Prostate gland (tissue), 2 donors: ENCODE results near the gene VRK3. TPM values are rescaled to one million over a fixed set of nuclear protein-coding genes. Genes with fewer than 3 reads are reported as not detected.
"Not testable (repeated sequence)": the region's sequence is repeated elsewhere in the genome, so short reads cannot be mapped to it uniquely, and the experiment has no call there.

Experiments used
- DNase-seq: peaks from one replicate; pipeline ENCODE4 v3.0.0-alpha.2; 2019; ENCODE audit warnings: low spot score
- H3K27ac ChIP-seq, 2 donors: fragments of 200-600 bp; sonication (generic); 2 replicates each; pipeline ENCODE4 v1.5.1; 2017 to 2019
- H3K27me3 ChIP-seq: fragments of 200-600 bp; sonication (generic); replicated peaks from 2 replicates; pipeline ENCODE4 v1.5.1; 2019; ENCODE audit not compliant: insufficient read depth
- H3K36me3 ChIP-seq, 2 donors: fragments of 200-600 bp; sonication (generic); 1 replicate in 1 of 2; 2 replicates in 1 of 2; pipeline versions ENCODE4 v1.5.1 to v1.8.1; 2017 to 2019
- H3K4me1 ChIP-seq: fragments of 200-600 bp; sonication (generic); replicated peaks from 2 replicates; pipeline ENCODE4 v1.5.1; 2019
- H3K4me3 ChIP-seq, 2 donors: fragments of 200-600 bp; sonication (generic); 2 replicates each; pipeline ENCODE4 v1.5.1; 2017 to 2019
- H3K9me3 ChIP-seq: fragments of 200-600 bp; sonication (generic); 2 replicates; pipeline ENCODE4 v1.5.1; 2017
- CTCF ChIP-seq, 4 experiments: fragments of 200-600 bp in 2 of 4; fragments of 450-650 bp in 2 of 4; sonication (generic) in 2 of 4; IDR thresholded peaks; 1 replicate in 3 of 4; 2 replicates in 1 of 4; pipeline ENCODE4 v1.5.1; 2016 to 2019; ENCODE audit warnings: antibody characterized with exemption in 4 of 4, mild to moderate bottlenecking in 2 of 4, moderate library complexity in 2 of 4
- POLR2A ChIP-seq: fragments of 450-650 bp; IDR thresholded peaks from one replicate; pipeline ENCODE4 v1.6.1; 2016; ENCODE audit warnings: antibody characterized with exemption, mild to moderate bottlenecking
- POLR2AphosphoS5 ChIP-seq: sonication (generic); formaldehyde crosslinking; IDR thresholded peaks from one replicate; pipeline ENCODE4 v1.6.1; 2017; ENCODE audit warnings: antibody characterized with exemption
- WGBS: methylation state at CpG from one replicate; pipeline ENCODE4 v1.1.5; 2018; 5-methylcytosine and 5-hydroxymethylcytosine counted together
- intact Hi-C: fragments of 100-400 bp; cut with DNase I; formaldehyde crosslinking; loops from one replicate; pipeline ENCODE4 v1.14.2; 2022
- total RNA-seq, 2 donors: library from RNA; depleted of rRNA; stranded (reverse); fragments of >200 nt; gene quantifications; one replicate each; pipeline ENCODE4 v1.1.0, GENCODE V29; 2016

Gene VRK3
- total RNA-seq, 2 donors from 2014 or later: 47.8 to 76.5 TPM

- intact Hi-C loops: no loop called here
- H3K4me3 ChIP-seq: no peak overlapping the region
- DNase-seq: no peak
- no peaks in the 10 kb centered on the region for H3K4me1 ChIP-seq
- H3K27me3 ChIP-seq: no peaks in the 10 kb centered on the region
- no peaks in the 10 kb centered on the region for H3K36me3 ChIP-seq
- H3K27ac ChIP-seq: no peak overlapping the region
- TF ChIP-seq POLR2AphosphoS5 (no peak), CTCF (IDR thresholded peaks at IDR 0.05) (no peak), POLR2A (no peak)
- H3K9me3 ChIP-seq: no peaks in the 10 kb centered on the region
- 92% methylated on average over 15 of the region's 15 CpGs for WGBS
Measured at GRCh38 chr19:50060107-50060506, 34.9 kb upstream of the VRK3 start.

- Histone ChIP-seq H3K27ac (no peak overlapping the region), H3K36me3 (no peaks in the 10 kb centered on the region), H3K9me3 (no peaks in the 10 kb centered on the region), H3K27me3 (no peaks in the 10 kb centered on the region), H3K4me1 (no peaks in the 10 kb centered on the region), H3K4me3 (no peak overlapping the region)
- intact Hi-C loops: no loop called here
- DNase-seq: no peak
- TF ChIP-seq CTCF (IDR thresholded peaks at IDR 0.05) (no peak), POLR2AphosphoS5 (no peak), POLR2A (no peak)
- 87% methylated on average over 6 of the region's 6 CpGs for WGBS
Measured at GRCh38 chr19:50059045-50059444, 33.9 kb upstream of the VRK3 start.

- no peak for DNase-seq
- TF ChIP-seq CTCF (IDR thresholded peaks at IDR 0.05) (no peak), POLR2A (no peak), POLR2AphosphoS5 (no peak)
- H3K4me3 ChIP-seq: no peak overlapping the region
- H3K4me1 ChIP-seq: no peaks in the 10 kb centered on the region
- H3K9me3 ChIP-seq: no peaks in the 10 kb centered on the region
- H3K27me3 ChIP-seq: no peaks in the 10 kb centered on the region
- 82% methylated on average over 2 of the region's 2 CpGs for WGBS
- no peaks in the 10 kb centered on the region for H3K36me3 ChIP-seq
- H3K27ac ChIP-seq: no peak overlapping the region
- intact Hi-C loops: no loop called here
Measured at GRCh38 chr19:50058425-50058824, 33.3 kb upstream of the VRK3 start.

GRCh38 chr19:50053119-50053518, 27.9 kb upstream of the VRK3 start:
- Histone ChIP-seq H3K27ac (no peak overlapping the region), H3K4me3 (no peak overlapping the region), H3K27me3 (no peaks in the 10 kb centered on the region), H3K4me1 (no peaks in the 10 kb centered on the region), H3K9me3 (no peaks in the 10 kb centered on the region), H3K36me3 (no peaks in the 10 kb centered on the region)
- no peak for DNase-seq
- TF ChIP-seq POLR2A (no peak), CTCF (IDR thresholded peaks at IDR 0.05) (no peak), POLR2AphosphoS5 (no peak)
- intact Hi-C loops: no loop called here
- WGBS: 70% methylated on average over 4 of the region's 4 CpGs

- no peak for TF ChIP-seq POLR2A
- TF ChIP-seq CTCF (IDR thresholded peaks at IDR 0.05): no peak
- no peak for TF ChIP-seq POLR2AphosphoS5
Measured at GRCh38 chr19:50051964-50052363, 26.8 kb upstream of the VRK3 start.

GRCh38 chr19:50051228-50051895, 26.2 kb upstream of the VRK3 start:
- intact Hi-C loops, H3K27me3 ChIP-seq, H3K4me1 ChIP-seq, H3K36me3 ChIP-seq, DNase-seq, H3K9me3 ChIP-seq: not testable (repeated sequence)
- Histone ChIP-seq H3K4me3 (peak overlapping the region; percentile 35 to 46), H3K27ac (peak overlapping the region in 1 of 2 donors; percentile 73)
- 27% methylated on average over 16 of the region's 16 CpGs for whole genome bisulfite sequencing

More at GRCh38 chr19:50051964-50052363, 26.8 kb upstream of the VRK3 start:
- no peak for DNase-seq
- Histone ChIP-seq H3K27ac (no peak overlapping the region), H3K9me3 (no peaks in the 10 kb centered on the region), H3K4me1 (no peaks in the 10 kb centered on the region), H3K27me3 (no peaks in the 10 kb centered on the region), H3K4me3 (no peak overlapping the region), H3K36me3 (no peaks in the 10 kb centered on the region)
- intact Hi-C loops: no loop called here
- 75% methylated on average over 8 of the region's 8 CpGs for WGBS
